ENCODE measurements around the gene KCNE5.
"Not testable (repeated sequence)": the region's sequence is repeated elsewhere in the genome, so short reads cannot be mapped to it uniquely, and the experiment has no call there.

The KCNE5 gene

GRCh38 chrX:109624641-109625616, at the start of gene KCNE5:
Gene KCNE5 (minus strand): TSS chrX:109625172. CDS start chrX:109625020, 152 bp downstream.
- DNase-seq, result no peak

GRCh38 chrX:109672239-109672638, 47.3 kb upstream of the KCNE5 start:
- no peak for DNase-seq

- not testable (repeated sequence) for DNase-seq
These were observed 46.2 kb upstream of the KCNE5 start for GRCh38 chrX:109671170-109671569.

GRCh38 chrX:109667986-109668385, 43.0 kb upstream of the KCNE5 start:
- DNase-seq, result no peak

- DNase-seq, result no peak
These were observed 35.6 kb upstream of the KCNE5 start for GRCh38 chrX:109660435-109661143.

- DNase-seq, result no peak
These were observed 33.4 kb upstream of the KCNE5 start for GRCh38 chrX:109658391-109658790.

- DNase-seq, result not testable (repeated sequence)
These were observed 32.4 kb upstream of the KCNE5 start for GRCh38 chrX:109657364-109657763.

- DNase-seq, result no peak
These were observed 31.8 kb upstream of the KCNE5 start for GRCh38 chrX:109656774-109657173.

- no peak for DNase-seq
These were observed 30.7 kb upstream of the KCNE5 start for GRCh38 chrX:109655502-109656201.

GRCh38 chrX:109654516-109655109, 29.6 kb upstream of the KCNE5 start:
- DNase-seq, result no peak

GRCh38 chrX:109644671-109645070, 19.7 kb upstream of the KCNE5 start:
- DNase-seq, result not testable (repeated sequence)

GRCh38 chrX:109643687-109644086, 18.7 kb upstream of the KCNE5 start:
- DNase-seq, result no peak

- DNase-seq, result no peak
These were observed 13.2 kb upstream of the KCNE5 start for GRCh38 chrX:109638158-109638557.

- DNase-seq, result not testable (repeated sequence)
These were observed 12.5 kb upstream of the KCNE5 start for GRCh38 chrX:109637477-109637876.

GRCh38 chrX:109635146-109635545, 10.2 kb upstream of the KCNE5 start:
- DNase-seq, result no peak

- DNase-seq, result no peak
These were observed 8.0 kb upstream of the KCNE5 start for GRCh38 chrX:109632906-109633504.

- DNase-seq, result no peak
These were observed 4.3 kb upstream of the KCNE5 start for GRCh38 chrX:109629310-109629709.

GRCh38 chrX:109626637-109627036, 1.7 kb upstream of the KCNE5 start:
- no peak for DNase-seq

GRCh38 chrX:109623997-109624396, 975 bp downstream of the KCNE5 start:
- no peak for DNase-seq

- no peak for DNase-seq
These were observed 2.7 kb downstream of the KCNE5 start for GRCh38 chrX:109622270-109622669.

GRCh38 chrX:109619771-109620170, 5.2 kb downstream of the KCNE5 start:
- no peak for DNase-seq

GRCh38 chrX:109614951-109615350, 10.0 kb downstream of the KCNE5 start:
- DNase-seq, result no peak
